Measurements from ENCODE around the gene TYMS.

Gene TYMS

GRCh38 chr18:711310-711656, 53.8 kb downstream of the TYMS start:
- DNase-seq (ENCODE audit: low read depth, low spot score) = no peak

- DNase-seq (ENCODE audit: low read depth, low spot score) = no peak
These were observed 54.4 kb downstream of the TYMS start for GRCh38 chr18:711657-712400.

DNA sequence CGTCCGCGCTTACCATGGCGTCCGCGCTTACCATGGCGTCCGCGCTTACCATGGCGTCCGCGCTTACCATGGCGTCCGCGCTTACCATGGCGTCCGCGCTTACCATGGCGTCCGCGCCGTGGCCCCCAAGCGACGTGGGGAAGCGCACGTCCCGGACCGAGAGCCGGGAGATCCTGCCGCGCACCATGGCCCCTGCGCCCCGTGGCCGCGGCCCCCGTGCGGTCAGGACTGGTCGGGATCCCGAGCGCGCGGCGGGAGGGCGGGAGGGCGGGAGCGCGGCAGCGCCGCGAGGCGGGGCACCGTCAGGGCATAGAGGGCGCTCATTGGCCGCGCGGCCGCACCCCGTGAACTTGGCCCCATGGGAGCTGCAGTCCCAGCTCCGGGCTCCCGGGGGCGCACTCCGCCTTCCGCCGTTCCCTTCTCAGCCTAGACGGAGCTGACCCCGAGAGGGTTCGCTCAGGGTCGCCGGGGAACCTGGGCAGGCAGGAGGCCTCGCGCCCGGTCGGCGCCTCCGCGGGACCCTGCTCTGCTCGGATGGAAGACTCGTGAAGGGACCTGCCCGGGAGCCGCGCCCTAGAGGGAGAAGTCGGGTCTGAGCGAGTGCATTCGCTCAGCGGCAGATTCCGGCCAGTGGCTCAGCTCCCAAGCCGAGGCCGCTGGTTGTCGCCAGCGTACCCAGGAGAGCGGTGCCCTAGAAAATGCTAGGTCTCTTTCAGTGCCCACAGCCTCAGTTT, 55.1 kb downstream of the TYMS start, which contains the start of gene ENOSF1:
ENOSF1 (minus strand) TSS at position 230 of the 734 bp plus-strand sequence; CDS start at position 187, 43 bp downstream.
- DNase-seq (ENCODE audit: low read depth, low spot score) = no peak

DNA sequence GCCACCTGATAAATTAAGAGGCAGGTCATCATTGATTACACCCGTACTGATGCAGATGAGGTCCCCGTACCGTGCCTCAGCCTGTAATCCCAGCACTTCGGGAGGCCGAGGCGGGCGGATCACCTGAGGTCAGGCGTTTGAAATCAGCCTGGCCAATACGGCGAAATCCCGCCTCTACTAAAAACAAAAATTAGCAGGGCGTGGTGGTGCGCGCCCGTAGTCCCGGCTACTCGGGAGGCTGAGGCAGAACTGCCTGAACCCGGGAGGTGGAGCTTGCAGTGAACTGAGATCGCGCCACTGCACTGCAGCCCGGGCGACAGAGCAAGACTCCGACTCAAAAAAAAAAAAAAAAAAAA, 55.7 kb downstream of the TYMS start:
- DNase-seq (ENCODE audit: low read depth, low spot score) = no peak

DNA sequence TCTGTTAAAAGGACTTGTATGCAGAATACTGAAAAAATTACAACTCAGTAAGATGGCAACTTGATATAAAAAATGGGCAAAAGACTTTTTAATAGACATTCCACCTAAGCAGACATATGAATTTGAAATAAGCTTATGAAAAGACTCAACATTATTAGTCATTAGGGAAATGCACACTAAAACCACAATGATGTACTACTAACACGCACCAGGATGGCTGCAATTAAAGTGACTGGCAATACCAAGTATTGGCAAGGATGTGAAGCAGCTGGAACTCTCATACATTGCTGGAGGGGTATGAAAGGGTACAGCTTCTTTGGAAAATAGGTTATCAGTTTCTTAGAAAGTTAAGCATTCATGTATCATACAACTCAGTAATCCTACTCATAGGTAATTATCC, 58.2 kb downstream of the TYMS start:
- DNase-seq (ENCODE audit: low read depth, low spot score) = no peak

DNA sequence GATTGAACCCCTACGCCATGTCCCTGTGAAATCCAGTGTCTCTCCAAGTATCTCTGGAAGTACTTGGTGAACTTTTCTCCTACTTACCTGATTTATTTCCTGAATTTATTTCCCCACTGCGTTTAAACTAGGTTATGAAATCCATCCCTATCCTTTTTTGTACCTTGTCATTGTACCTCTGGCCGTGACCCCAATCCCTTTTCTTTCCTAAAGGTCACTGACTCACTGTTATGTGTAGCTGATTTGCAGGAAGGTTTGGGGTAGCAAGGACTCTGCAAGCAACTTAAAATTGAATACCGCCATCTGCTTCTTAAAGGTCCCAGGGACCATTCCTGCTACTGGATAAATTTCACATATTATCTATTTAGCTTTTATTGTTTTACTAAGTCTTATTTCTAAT, 59.5 kb downstream of the TYMS start:
- no peak for DNase-seq (ENCODE audit: low read depth, low spot score)

All from smooth muscle cell of the brain vasculature (primary cell).